Measurements from ENCODE around the gene ATP9A.

- TF ChIP-seq POLR2A (IDR thresholded peaks at IDR 0.05): no peak
- TF ChIP-seq CTCF (IDR thresholded peaks at IDR 0.05): no peak
These were observed 107.2 kb downstream of the ATP9A start for GRCh38 chr20:51660672-51661608.
